ENCODE results near the gene LANCL1. TPM values are rescaled to one million over a fixed set of nuclear protein-coding genes. Genes with fewer than 3 reads are reported as not detected.

LANCL1 gene
- total RNA-seq, 1 donor from 2014 or later: 50.8 TPM

- DNase-seq (ENCODE audit: low spot score): no peak
Measured at GRCh38 chr2:210421916-210422315, 54.6 kb downstream of the LANCL1 start.

GRCh38 chr2:210412660-210413059, 63.9 kb downstream of the LANCL1 start:
- intact Hi-C loops (cut with DNase I): no loop called here
- no peak for DNase-seq (ENCODE audit: low spot score)

More at GRCh38 chr2:210421916-210422315, 54.6 kb downstream of the LANCL1 start:
- intact Hi-C loops (cut with DNase I): no loop called here

- no peak for DNase-seq (ENCODE audit: low spot score)
- intact Hi-C loops (cut with DNase I): no loop called here
Measured at GRCh38 chr2:210410542-210410941, 66.0 kb downstream of the LANCL1 start.

- DNase-seq (ENCODE audit: low spot score): no peak
- intact Hi-C loops (cut with DNase I): loop anchor here (5.0 kb wide), 1 partner anchor 152 kb away; no protein-coding TSS in a partner anchor
Measured at GRCh38 chr2:210399440-210400041, 77.0 kb downstream of the LANCL1 start.

GRCh38 chr2:210392469-210392881, 84.1 kb downstream of the LANCL1 start:
- intact Hi-C loops (cut with DNase I): no loop called here
- DNase-seq (ENCODE audit: low spot score): no peak

GRCh38 chr2:210389856-210390255, 86.7 kb downstream of the LANCL1 start:
- DNase-seq (ENCODE audit: low spot score): no peak
- intact Hi-C loops (cut with DNase I): no loop called here

- DNase-seq (ENCODE audit: low spot score): no peak
- intact Hi-C loops (cut with DNase I): no loop called here
Measured at GRCh38 chr2:210388148-210388547, 88.4 kb downstream of the LANCL1 start.

- no peak for DNase-seq (ENCODE audit: low spot score)
Measured at GRCh38 chr2:210387074-210387473, 89.5 kb downstream of the LANCL1 start.

More at GRCh38 chr2:210387074-210387473, 89.5 kb downstream of the LANCL1 start:
- intact Hi-C loops (cut with DNase I): no loop called here

Other genes with a start within 250 kb of the LANCL1 start
- 17.5 TPM for gene MYL1, start 161.6 kb downstream of the LANCL1 start, total RNA-seq
- 2.9 TPM for gene CPS1, start 79.8 kb upstream of the LANCL1 start, total RNA-seq

All from cardiac septum (tissue), 1 donor.